Endothelial cell of umbilical vein (primary cell): Measurements from ENCODE around the gene TDP1. TPM values are rescaled to one million over a fixed set of nuclear protein-coding genes. Genes with fewer than 3 reads are reported as not detected.

Experiments
- BruUV-seq: library from RNA; stranded (reverse); fragments of 400-500 nt; replicated peaks from 2 replicates; lab custom pipeline; 2021; lab: Mats Ljungman, UMichigan
- CTCF ChIA-PET: fragments of 300-600, 350-600 bp; sonication (Branson Sonifier 250); formaldehyde crosslinking; loops from one replicate; lab custom pipeline; 2021; ENCODE audit warnings: antibody characterized with exemption, inconsistent platforms; lab: Charles Lee
- POLR2A ChIA-PET: fragments of 300-600, 350-600 bp; sonication (Branson Sonifier 250); formaldehyde crosslinking; loops from one replicate; lab custom pipeline; 2021; ENCODE audit warnings: antibody characterized with exemption, inconsistent platforms; lab: Charles Lee
- DNase-seq: peaks from one replicate; pipeline ENCODE4 v3.0.0-alpha.2; 2011; ENCODE audit warnings: low read depth, low spot score
- FAIRE-seq: peaks from 2 replicates; lab custom pipeline; 2011; peaks lifted over from hg19 to GRCh38; lab: Jason Lieb, UNC
- H2AFZ ChIP-seq: 2 replicates; pipeline ENCODE4 v1.6.0; 2012; ENCODE audit warnings: low read depth, low read length, control low read depth, inconsistent platforms
- H3K27ac ChIP-seq: 2 replicates; pipeline ENCODE4 v1.5.1; 2011; ENCODE audit warnings: low read depth, mild to moderate bottlenecking, control low read depth, low read length, moderate library complexity; ENCODE audit not compliant: insufficient read depth
- H3K27me3 ChIP-seq, 2 experiments: 2 replicates each; pipeline versions ENCODE4 v1.6.0 to v1.6.1; 2011; ENCODE audit warnings: low read length in 2 of 2, mixed read lengths in 1 of 2; ENCODE audit not compliant: control insufficient read depth in 2 of 2, insufficient read depth in 2 of 2
- H3K36me3 ChIP-seq, 2 experiments: 2 replicates in 1 of 2; 3 replicates in 1 of 2; pipeline ENCODE4 v1.5.1; 2011; ENCODE audit warnings: low read length in 2 of 2, mild to moderate bottlenecking in 1 of 2, moderate library complexity in 1 of 2; ENCODE audit not compliant: control insufficient read depth in 2 of 2, insufficient read depth in 2 of 2; ENCODE audit errors: extremely low read depth in 1 of 2
- H3K4me1 ChIP-seq: 3 replicates; pipeline ENCODE4 v1.5.1; 2011; ENCODE audit warnings: mild to moderate bottlenecking, low read length; ENCODE audit not compliant: control insufficient read depth, insufficient read depth; ENCODE audit errors: extremely low read depth
- H3K4me2 ChIP-seq: 2 replicates; pipeline ENCODE4 v1.6.1; 2011; ENCODE audit warnings: low read length, control low read depth, mixed read lengths; ENCODE audit not compliant: insufficient read depth
- H3K4me3 ChIP-seq, 3 experiments: fragments of 200-600 bp in 1 of 3; sonication (generic), shearing (Covaris generic) in 1 of 3; replicated peaks in 1 of 3; 2 replicates each; pipeline ENCODE4 v1.5.1; 2011 to 2016; ENCODE audit warnings: control low read depth in 3 of 3, low read length in 3 of 3, mild to moderate bottlenecking in 2 of 3, inconsistent platforms in 1 of 3, low read depth in 1 of 3, moderate library complexity in 1 of 3; ENCODE audit not compliant: insufficient read depth in 1 of 3
- H3K79me2 ChIP-seq: 2 replicates; pipeline ENCODE4 v1.6.0; 2012; ENCODE audit warnings: low read length, inconsistent platforms; ENCODE audit not compliant: control insufficient read depth, insufficient read depth
- H3K9ac ChIP-seq: replicated peaks from 2 replicates; pipeline ENCODE3; 2011; ENCODE audit warnings: low read length, control low read depth; ENCODE audit not compliant: insufficient read depth; ENCODE audit errors: extremely low read depth
- H3K9me1 ChIP-seq: replicated peaks from 3 replicates; pipeline ENCODE4 v1.6.0; 2011; ENCODE audit warnings: mild to moderate bottlenecking, low read length; ENCODE audit not compliant: control insufficient read depth, insufficient read depth; ENCODE audit errors: extremely low read depth
- H3K9me3 ChIP-seq: replicated peaks from 2 replicates; pipeline ENCODE4 v1.5.1; 2012; ENCODE audit warnings: low read length, inconsistent platforms; ENCODE audit not compliant: control insufficient read depth, insufficient read depth
- H4K20me1 ChIP-seq: replicated peaks from 2 replicates; pipeline ENCODE3; 2011; ENCODE audit warnings: mild to moderate bottlenecking, low read length; ENCODE audit not compliant: control insufficient read depth, insufficient read depth; ENCODE audit errors: extremely low read depth
- CTCF ChIP-seq, 2 donors: IDR thresholded peaks; 1 replicate in 1 of 2; 2 replicates in 1 of 2; pipeline ENCODE4 v1.5.1; 2011; ENCODE audit warnings: low read length in 2 of 2, mild to moderate bottlenecking in 2 of 2, moderate library complexity in 2 of 2, control low read depth in 1 of 2, inconsistent platforms in 1 of 2, low read depth in 1 of 2; ENCODE audit not compliant: insufficient read depth in 1 of 2; ENCODE audit errors: extremely low read depth in 1 of 2
- EZH2 ChIP-seq: IDR thresholded peaks from 2 replicates; pipeline ENCODE4 v1.6.1; 2012; ENCODE audit warnings: borderline replicate concordance, low read depth, mild to moderate bottlenecking, moderate library complexity, low read length, inconsistent platforms; ENCODE audit not compliant: severe bottlenecking
- FOS ChIP-seq: IDR thresholded peaks from 2 replicates; pipeline ENCODE4 v1.6.1; 2011; ENCODE audit warnings: mild to moderate bottlenecking, low read length, moderate library complexity, borderline replicate concordance; ENCODE audit not compliant: insufficient read depth
- GATA2 ChIP-seq: IDR thresholded peaks from 2 replicates; pipeline ENCODE4 v1.7.0; 2011; ENCODE audit warnings: low read depth, mild to moderate bottlenecking, moderate library complexity, mixed read lengths, low read length; ENCODE audit not compliant: insufficient read length, insufficient read depth
- JUN ChIP-seq: IDR thresholded peaks from 2 replicates; pipeline ENCODE4 v1.6.1; 2011; ENCODE audit warnings: borderline replicate concordance, low read depth; ENCODE audit not compliant: insufficient read length, insufficient read depth
- MAX ChIP-seq: IDR thresholded peaks from 2 replicates; pipeline ENCODE4 v1.6.1; 2011; ENCODE audit not compliant: insufficient read depth, insufficient read length
- MYC ChIP-seq: IDR thresholded peaks from one replicate; pipeline ENCODE4 v1.6.1; 2011; ENCODE audit warnings: mild to moderate bottlenecking, low read depth, low read length
- POLR2A ChIP-seq: IDR thresholded peaks from 2 replicates; pipeline ENCODE4 v1.6.1; 2012; ENCODE audit warnings: low read depth, mild to moderate bottlenecking, control low read depth, low read length
- POLR2AphosphoS5 ChIP-seq: IDR thresholded peaks from 2 replicates; pipeline ENCODE4 v1.6.1; 2012; ENCODE audit warnings: low read depth, mild to moderate bottlenecking, control low read depth, low read length, moderate library complexity; ENCODE audit not compliant: insufficient read depth
- dilution Hi-C: fragments of 300-500 bp; cut with MboI; formaldehyde crosslinking; loops from one replicate; pipeline ENCODE4 v1.15.0; 2019; ENCODE audit warnings: low sequenced_read_pairs; ENCODE audit not compliant: extremely low pct_ligation_motif_present
- intact Hi-C: fragments of 100-400 bp; cut with micrococcal nuclease; formaldehyde crosslinking; loops from one replicate; pipeline ENCODE4 v1.10.0; 2022
- polyA plus RNA-seq, 4 experiments: library from polyadenylated mRNA; depleted of rRNA in 3 of 4; stranded (reverse) in 3 of 4; unstranded in 1 of 4; fragments of >200 nt; gene quantifications; 2 replicates each; pipeline versions ENCODE4 v1.2.1 to v1.2.3, GENCODE V29; 2011 to 2012; ENCODE audit warnings: missing spikeins in 1 of 4
- total RNA-seq: library from RNA; stranded (reverse); gene quantifications from 2 replicates; pipeline ENCODE4 v1.2.3, GENCODE V29; 2021

TDP1 gene
- total and polyA plus RNA-seq, 2 donors (not counting 3 experiments of a cell fraction or from before 2014, with no cell fraction given): 14.1 to 30.5 TPM

DNA sequence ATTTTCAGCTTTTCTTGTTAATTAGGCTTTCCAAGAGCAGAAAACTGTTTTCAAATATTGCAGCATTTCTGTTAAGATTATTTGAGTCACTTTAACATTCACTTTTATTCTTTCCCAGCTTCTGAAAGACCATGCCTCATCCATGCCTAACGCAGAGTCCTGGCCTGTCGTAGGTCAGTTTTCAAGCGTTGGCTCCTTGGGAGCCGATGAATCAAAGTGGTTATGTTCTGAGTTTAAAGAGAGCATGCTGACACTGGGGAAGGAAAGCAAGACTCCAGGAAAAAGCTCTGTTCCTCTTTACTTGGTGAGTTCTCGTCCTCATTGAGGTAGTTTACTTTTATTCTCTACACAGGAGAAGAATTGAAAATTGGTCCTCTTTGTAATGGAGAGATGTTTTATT, 33.1 kb downstream of the TDP1 start:
- Histone ChIP-seq H4K20me1 (no peaks in the 10 kb centered on the region), H3K9me3 (no peaks in the 10 kb centered on the region), H3K36me3 (peaks cover 2 to 19% of the 10 kb centered on the region in 2 experiments), H2AFZ (no peak overlapping the region), H3K79me2 (no peaks in the 10 kb centered on the region), H3K9me1 (no peaks in the 10 kb centered on the region), H3K27ac (no peak overlapping the region), H3K4me3 (no peak overlapping the region), H3K27me3 (no peaks in the 10 kb centered on the region), H3K4me2 (no peak overlapping the region), H3K4me1 (no peaks in the 10 kb centered on the region), H3K9ac (no peak overlapping the region)
- TF ChIP-seq MAX (no peak), GATA2 (no peak), FOS (no peak), JUN (no peak), POLR2AphosphoS5 (no peak), POLR2A (no peak), CTCF (IDR thresholded peaks at IDR 0.05; ENCODE audit: extremely low read depth in 1 of 2, insufficient read depth in 1 of 2, low read depth in 1 of 2, low read length in 2 of 2) (no peak), EZH2 (no peak), MYC (no peak)
- no TSS peak for BruUV-seq
- intact Hi-C loops (no loop called here), dilution Hi-C loops (no loop called here)
- CTCF ChIA-PET: interaction anchor here (1.4 to 4.9 kb wide), 2 partner anchors 16 to 247 kb away, joined by 6 to 19 read pairs; no protein-coding TSS in a partner anchor
- DNase-seq (no peak), FAIRE-seq (no peak)
- POLR2A ChIA-PET: no interaction called here
